Breast epithelium (tissue), 3 donors: ENCODE results near the gene PSMB11.

ENCODE experiments used
- CTCF ChIP-seq, 3 donors: fragments of 450-650 bp; IDR thresholded peaks; one replicate each; pipeline ENCODE4 v1.5.1; 2016 to 2017; ENCODE audit warnings: antibody characterized with exemption in 3 of 3, mild to moderate bottlenecking in 3 of 3, moderate library complexity in 3 of 3
- POLR2AphosphoS5 ChIP-seq, 3 donors: sonication (generic); formaldehyde crosslinking; IDR thresholded peaks; one replicate each; pipeline ENCODE4 v1.6.1; 2017; ENCODE audit warnings: antibody characterized with exemption in 3 of 3

DNA sequence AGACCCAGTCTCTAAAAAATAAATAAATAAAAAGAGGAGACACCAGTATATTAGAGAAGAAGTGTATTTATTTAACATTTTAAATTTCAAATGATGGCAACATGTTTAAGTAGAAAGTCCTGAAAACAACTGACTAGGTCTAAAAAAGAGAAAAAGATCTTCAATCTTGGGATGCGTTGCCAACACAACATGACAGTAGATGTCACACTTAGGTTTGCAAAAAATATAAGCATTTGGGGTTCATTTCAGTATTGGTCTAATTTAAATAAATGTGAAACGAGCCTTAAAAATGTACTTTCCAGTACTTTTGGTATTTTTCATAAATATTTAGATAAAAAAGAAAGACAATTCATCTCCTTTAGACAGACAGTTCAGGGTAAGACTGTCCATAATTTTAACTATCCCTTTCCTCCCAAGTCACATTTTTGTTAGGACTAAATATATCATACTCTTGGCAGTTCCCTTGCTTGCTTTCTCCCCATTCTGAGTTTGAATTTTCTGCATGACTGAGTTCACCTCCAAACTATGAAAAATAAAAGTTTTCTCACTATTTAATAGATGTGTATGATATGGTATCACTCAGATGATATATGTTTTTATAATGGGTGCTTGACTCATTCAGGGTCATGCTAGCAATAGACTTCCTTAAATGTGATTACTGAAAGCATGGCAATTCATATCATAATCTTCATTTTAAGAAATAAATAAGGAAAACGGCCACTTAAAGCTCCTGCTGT lies 36.4 kb upstream of the PSMB11 start:
- TF ChIP-seq CTCF (IDR thresholded peaks at IDR 0.05) (no peak), POLR2AphosphoS5 (IDR thresholded peaks at IDR 0.05) (no peak)
